HG03469 (cell line): ENCODE data around the gene CENATAC.
"Not testable (repeated sequence)": the region's sequence is repeated elsewhere in the genome, so short reads cannot be mapped to it uniquely, and the experiment has no call there.

Experiments
- ATAC-seq: cut with Tn5 transposase; IDR thresholded peaks from one replicate; pipeline ENCODE4 v1.9.1; 2021; ENCODE audit warnings: mild to moderate bottlenecking, moderate library complexity, moderate number of reproducible peaks; ENCODE audit not compliant: unreplicated experiment

CENATAC gene

GRCh38 chr11:119025978-119026766 is 28.2 kb downstream of the CENATAC start:
- ATAC-seq, result no peak

GRCh38 chr11:119026970-119027369 is 29.0 kb downstream of the CENATAC start:
- no peak for ATAC-seq

DNA sequence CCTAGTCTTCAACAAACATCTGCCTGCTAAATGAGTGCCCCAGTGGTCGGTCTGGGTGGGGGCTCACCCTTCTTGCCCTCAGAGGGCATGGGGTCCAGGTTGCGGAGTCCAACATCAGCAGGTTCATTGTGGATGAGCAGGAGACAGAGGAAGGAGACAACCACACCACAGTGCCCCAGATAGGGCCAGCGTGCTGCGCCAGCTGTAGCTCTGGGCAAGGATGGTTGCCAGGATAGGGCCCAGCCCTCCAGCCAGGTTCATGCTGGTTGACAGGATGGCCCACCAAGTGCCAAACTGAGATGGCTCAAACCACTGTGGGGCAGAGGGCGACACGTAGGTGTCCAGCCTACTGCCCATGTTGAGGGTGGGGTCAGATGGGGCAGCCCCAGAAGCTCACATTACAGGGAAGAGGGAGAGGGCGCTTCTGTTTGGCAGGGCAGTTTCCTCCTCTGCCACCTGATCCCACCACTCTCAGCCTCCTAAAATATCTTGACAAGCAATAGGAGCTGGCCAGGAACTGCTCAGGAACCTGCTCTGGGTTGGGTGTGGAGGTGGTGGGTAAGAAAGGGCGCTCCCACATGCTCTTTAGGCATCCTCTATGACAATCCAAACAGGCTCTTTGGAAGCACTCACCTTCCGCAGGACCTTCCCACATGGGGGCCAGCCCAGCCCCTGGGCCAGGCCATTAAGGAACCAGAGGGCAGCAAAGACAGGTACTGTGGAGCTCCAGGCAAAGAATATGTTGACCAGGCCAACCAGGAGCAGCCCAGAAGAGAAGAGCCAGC is 29.8 kb downstream of the CENATAC start:
- no peak for ATAC-seq

DNA sequence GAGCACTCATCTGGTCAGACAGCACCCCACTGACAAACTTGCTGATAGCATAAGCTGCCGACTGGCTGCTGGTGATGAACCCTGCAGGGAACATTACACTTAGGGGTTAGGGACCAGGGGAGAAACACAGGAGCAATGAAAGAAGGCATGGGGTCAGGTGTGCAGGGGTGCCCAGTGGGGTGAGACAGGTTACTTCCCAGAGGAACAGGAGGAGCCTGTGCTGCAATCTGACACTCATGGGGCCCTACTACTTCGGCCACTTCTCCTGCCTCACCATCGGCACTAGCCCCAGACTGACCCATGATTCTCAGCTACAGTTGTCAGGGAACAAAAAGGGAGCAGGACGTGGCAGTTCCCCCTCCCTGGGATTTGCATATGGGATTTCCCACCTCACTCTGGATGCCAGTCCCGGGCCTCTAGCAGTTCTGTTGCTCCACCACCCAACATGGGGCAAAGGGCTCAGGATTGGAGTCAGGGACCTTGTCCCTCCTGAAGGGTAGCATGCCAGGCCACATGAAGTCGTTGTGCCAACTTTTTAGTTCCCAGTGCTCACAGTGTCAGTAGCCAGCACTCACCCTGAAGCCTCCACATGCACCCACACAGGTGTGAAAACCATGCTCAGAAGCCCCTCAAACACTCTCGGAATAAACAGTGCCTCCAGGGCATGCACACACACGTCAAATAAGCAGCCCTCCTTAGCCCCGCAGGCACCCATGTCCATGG is 30.6 kb downstream of the CENATAC start:
- ATAC-seq, result no peak

- no peak for ATAC-seq
These were observed 31.1 kb downstream of the CENATAC start for GRCh38 chr11:119029069-119029339.

GRCh38 chr11:119029340-119030028 is 31.5 kb downstream of the CENATAC start:
- ATAC-seq, result no peak

GRCh38 chr11:119030029-119030328 is 32.0 kb downstream of the CENATAC start:
- no peak for ATAC-seq

DNA sequence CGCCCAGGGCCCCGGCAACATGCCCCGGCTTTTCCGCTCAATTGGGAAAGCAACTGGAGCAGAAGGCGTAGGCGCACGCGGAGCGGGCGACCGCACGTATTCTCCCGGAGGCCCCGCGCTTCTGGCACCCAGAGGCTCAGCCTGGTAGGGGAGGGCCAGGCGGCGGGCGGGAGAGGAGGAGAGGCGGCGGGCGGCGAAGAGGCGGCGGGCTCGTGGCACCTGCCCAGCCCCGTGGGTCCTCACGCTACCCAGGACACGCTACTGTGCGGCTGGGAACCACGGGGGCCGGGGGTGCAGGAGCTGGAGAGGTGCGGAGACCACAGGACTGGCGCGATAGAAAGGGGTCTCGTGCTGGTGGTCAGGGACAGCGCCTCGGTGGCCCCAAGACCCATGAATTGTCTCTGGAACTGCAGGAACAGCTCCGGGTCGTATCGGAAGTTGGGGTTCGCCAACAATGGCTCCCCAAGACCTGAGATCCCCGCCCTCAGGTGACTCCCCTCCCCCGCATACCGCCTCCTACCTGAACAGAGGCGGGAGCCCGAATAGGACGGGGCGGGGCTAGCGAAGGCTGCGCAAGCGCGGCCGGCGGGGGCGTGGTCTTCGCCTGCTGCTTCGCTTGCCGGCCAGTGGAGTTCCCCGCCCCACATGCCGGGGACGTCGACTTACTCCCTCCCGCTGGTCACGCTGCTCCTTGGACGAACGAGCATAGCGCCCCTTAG is 32.5 kb downstream of the CENATAC start, which contains the start of gene SLC37A4:
Gene SLC37A4 (minus strand): TSS at position 549 of the 719 bp plus-strand sequence.
- peak; percentile 69 for ATAC-seq

- no peak for ATAC-seq
These were observed 34.0 kb downstream of the CENATAC start for GRCh38 chr11:119031912-119032280.

DNA sequence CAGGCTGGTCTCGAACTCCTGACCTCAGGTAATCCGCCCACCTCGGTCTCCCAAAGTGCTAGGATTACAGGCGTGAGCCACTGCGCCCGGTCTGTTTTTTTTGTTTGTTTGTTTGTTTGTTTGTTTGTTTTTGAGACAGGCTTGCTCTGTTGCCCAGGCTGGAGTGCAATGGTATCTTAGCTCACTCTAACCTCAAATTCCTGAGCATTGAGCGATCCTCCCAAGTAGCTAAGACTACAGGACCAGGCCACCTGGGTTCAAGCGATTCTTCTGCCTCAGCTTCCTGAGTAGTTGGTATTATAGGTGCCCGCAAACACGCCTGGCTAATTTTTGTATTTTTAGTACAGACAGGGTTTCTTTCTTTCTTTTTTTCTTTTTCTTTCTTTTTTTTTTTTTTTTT is 35.5 kb downstream of the CENATAC start:
- ATAC-seq, result not testable (repeated sequence)

GRCh38 chr11:119034813-119035212 is 36.9 kb downstream of the CENATAC start:
- no peak for ATAC-seq

DNA sequence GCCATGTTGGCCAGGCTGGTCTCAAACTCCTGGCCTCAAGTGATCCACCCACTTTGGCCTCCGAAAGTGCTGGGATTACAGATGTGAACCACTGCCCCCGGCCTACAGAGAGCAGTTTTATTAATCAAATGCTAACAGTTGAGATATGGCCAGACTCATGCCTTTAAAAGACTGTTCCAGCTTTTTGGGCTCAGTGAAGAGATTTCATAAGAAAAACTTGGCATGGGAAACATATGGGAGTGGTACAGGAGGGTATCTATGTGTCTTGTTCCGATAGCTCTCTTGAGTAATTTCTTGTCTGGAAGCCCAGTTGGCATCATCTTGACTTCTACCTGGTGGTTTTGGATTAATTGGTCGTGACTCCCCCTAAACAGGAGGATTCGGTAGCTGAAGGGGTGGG is 40.9 kb downstream of the CENATAC start:
- ATAC-seq, result no peak

DNA sequence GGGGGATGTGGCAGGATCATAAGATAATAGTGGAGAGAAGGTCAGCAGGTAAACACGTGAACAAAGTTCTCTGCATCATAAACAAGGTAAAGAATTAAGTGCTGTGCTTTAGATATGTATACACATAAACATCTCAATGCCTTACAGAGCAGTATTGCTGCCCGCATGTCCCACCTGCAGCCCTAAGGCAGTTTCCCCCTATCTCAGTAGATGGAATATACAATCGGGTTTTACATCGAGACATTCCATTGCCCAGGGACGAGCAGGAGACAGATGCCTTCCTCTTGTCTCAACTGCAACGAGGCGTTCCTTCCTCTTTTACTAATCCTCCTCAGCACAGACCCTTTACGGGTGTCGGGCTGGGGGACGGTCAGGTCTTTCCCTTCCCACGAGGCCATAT is 41.5 kb downstream of the CENATAC start:
- ATAC-seq, result not testable (repeated sequence)

DNA sequence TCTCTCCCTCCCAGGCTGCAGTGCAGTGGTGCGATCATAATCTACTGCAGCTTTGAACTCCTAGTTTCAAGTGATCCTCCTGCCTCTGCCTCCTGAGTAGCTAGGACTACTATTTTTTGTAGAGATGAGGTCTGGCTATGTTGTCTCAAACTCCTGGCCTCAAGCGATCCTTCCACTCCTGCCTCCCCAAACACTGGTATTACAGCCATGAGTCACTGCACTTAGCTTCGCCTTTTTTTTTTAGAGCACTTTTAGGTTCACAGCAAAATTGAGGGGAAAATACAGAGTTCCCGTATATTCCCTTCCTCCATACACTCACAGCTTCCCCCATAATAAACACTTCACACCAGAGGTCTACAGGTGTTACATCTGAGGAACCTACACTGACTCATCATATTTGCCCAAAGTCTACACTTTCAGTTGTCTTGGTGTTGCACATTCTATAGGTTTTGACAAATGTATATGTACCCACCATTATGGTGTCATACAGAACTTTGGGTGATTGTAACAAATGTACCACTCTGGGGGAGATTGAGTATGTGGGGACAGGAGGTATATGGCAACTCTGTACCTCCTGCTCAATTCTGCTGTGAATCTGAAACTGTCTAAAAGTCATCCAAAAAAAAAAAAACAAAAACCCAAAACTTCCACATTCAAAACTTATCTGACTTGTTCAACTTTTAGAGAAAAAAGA is 44.0 kb downstream of the CENATAC start:
- ATAC-seq, result no peak

- no peak for ATAC-seq
These were observed 45.0 kb downstream of the CENATAC start for GRCh38 chr11:119042927-119043326.

GRCh38 chr11:119044708-119045107 is 46.8 kb downstream of the CENATAC start:
- ATAC-seq, result no peak

DNA sequence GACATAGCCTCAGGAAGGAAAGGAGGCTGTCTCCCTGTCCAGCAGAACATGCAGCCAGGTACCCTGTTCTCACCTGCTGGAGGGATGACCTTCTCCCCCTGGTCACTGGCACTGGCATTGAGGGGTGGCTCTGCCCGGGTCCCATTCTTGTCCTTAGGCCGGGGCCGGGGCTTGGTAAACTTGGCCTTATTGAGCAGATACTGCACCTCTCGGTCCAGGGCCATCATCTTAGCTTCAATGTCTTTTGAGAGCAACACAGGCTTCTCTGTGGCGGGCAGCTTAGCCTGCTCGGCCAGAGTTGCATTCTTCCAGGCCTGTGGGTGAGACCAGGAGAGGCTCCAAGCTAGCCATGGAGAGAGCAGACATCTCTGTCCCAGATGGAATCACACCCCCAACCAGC is 48.6 kb downstream of the CENATAC start:
- ATAC-seq, result no peak

DNA sequence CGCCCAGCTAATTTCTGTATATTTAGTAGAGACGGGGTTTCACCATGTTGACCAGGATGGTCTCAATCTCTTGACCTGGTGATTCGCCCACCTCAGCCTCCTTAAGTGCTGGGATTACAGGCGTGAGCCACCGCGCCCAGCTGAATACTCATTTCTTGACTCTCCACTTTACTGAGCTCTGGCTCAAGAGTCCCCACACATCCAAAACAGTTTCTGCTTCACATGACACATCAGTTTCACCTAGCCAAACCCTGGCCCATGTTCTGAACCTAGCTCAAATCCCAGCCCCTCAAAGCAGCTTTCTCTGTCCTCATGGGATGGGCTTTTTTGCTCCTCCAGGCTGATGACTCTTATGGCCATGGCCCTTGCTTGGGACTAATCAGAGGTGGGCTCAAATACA is 49.3 kb downstream of the CENATAC start:
- ATAC-seq, result no peak

- ATAC-seq, result no peak
These were observed 50.7 kb downstream of the CENATAC start for GRCh38 chr11:119048644-119049043.

DNA sequence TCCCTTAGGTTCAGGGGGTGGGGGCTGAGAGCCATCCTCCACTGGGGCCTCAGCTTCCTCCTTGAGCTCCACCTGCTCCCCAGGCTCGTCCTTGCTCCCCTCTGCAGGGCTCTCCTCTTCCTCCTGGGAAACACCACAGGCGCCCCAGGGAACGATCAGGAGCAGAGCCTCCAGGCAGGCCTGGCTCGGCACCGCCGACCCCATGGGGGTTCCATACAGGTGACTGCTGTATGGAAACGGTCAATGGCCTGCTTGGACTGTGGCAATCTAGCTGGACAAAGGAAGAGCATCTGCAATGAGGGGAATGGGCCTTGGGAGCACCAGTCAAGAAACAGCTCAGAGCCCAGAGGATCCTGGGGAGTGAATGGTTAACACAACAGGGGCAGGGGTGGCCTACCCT is 51.1 kb downstream of the CENATAC start:
- ATAC-seq, result no peak
